ENCODE data around the gene TVP23B.
"Not testable (repeated sequence)": the region's sequence is repeated elsewhere in the genome, so short reads cannot be mapped to it uniquely, and the experiment has no call there.

Gene TVP23B

GRCh38 chr17:18780991-18781718 lies at the start of gene TVP23B:
TSS of gene TVP23B (plus strand) at chr17:18781183. CDS start at chr17:18781294, 111 bp downstream.
- DNase-seq = peak; percentile 65

- DNase-seq = not testable (repeated sequence)
Measured at GRCh38 chr17:18732438-18732837, 48.5 kb upstream of the TVP23B start.

- not testable (repeated sequence) for DNase-seq
Measured at GRCh38 chr17:18733350-18733749, 47.6 kb upstream of the TVP23B start.

GRCh38 chr17:18739616-18740391 lies 41.2 kb upstream of the TVP23B start:
- not testable (repeated sequence) for DNase-seq

GRCh38 chr17:18741228-18741627 lies 39.8 kb upstream of the TVP23B start:
- not testable (repeated sequence) for DNase-seq

- DNase-seq = not testable (repeated sequence)
Measured at GRCh38 chr17:18743699-18744421, 37.1 kb upstream of the TVP23B start, which contains the start of gene FBXW10. TSS of gene FBXW10 (plus strand) at chr17:18744054. CDS start at chr17:18744245, 191 bp downstream.

- not testable (repeated sequence) for DNase-seq
Measured at GRCh38 chr17:18744726-18745125, 36.3 kb upstream of the TVP23B start.

GRCh38 chr17:18746551-18746950 lies 34.4 kb upstream of the TVP23B start:
- DNase-seq = not testable (repeated sequence)

GRCh38 chr17:18747501-18747900 lies 33.5 kb upstream of the TVP23B start:
- DNase-seq = not testable (repeated sequence)

GRCh38 chr17:18750242-18750641 lies 30.7 kb upstream of the TVP23B start:
- DNase-seq = not testable (repeated sequence)

GRCh38 chr17:18753829-18754409 lies 27.1 kb upstream of the TVP23B start:
- DNase-seq = not testable (repeated sequence)

- not testable (repeated sequence) for DNase-seq
Measured at GRCh38 chr17:18755969-18756368, 25.0 kb upstream of the TVP23B start.

- DNase-seq = not testable (repeated sequence)
Measured at GRCh38 chr17:18757368-18758044, 23.5 kb upstream of the TVP23B start.

- DNase-seq = not testable (repeated sequence)
Measured at GRCh38 chr17:18758344-18758743, 22.6 kb upstream of the TVP23B start.

GRCh38 chr17:18760221-18760620 lies 20.8 kb upstream of the TVP23B start:
- not testable (repeated sequence) for DNase-seq

GRCh38 chr17:18770572-18770971 lies 10.4 kb upstream of the TVP23B start:
- not testable (repeated sequence) for DNase-seq

GRCh38 chr17:18771066-18771465 lies 9.9 kb upstream of the TVP23B start:
- DNase-seq = not testable (repeated sequence)

- no peak for DNase-seq
Measured at GRCh38 chr17:18772471-18772870, 8.5 kb upstream of the TVP23B start.

GRCh38 chr17:18781805-18782204 lies 822 bp downstream of the TVP23B start:
- not testable (repeated sequence) for DNase-seq

- not testable (repeated sequence) for DNase-seq
Measured at GRCh38 chr17:18785933-18786332, 5.0 kb downstream of the TVP23B start.

- not testable (repeated sequence) for DNase-seq
Measured at GRCh38 chr17:18786890-18787289, 5.9 kb downstream of the TVP23B start.

GRCh38 chr17:18791402-18791801 lies 10.4 kb downstream of the TVP23B start:
- DNase-seq = not testable (repeated sequence)

Measured in NCI-H2107 (cell line).